GM18519 (cell line): Measurements from ENCODE around the gene ARPC3.
"Not testable (repeated sequence)": the region's sequence is repeated elsewhere in the genome, so short reads cannot be mapped to it uniquely, and the experiment has no call there.

Experiments used
- ATAC-seq: cut with Tn5 transposase; IDR thresholded peaks from one replicate; pipeline ENCODE4 v1.9.1; 2021; ENCODE audit warnings: mild to moderate bottlenecking, moderate library complexity; ENCODE audit not compliant: unreplicated experiment, low FRiP score

ARPC3 gene

DNA sequence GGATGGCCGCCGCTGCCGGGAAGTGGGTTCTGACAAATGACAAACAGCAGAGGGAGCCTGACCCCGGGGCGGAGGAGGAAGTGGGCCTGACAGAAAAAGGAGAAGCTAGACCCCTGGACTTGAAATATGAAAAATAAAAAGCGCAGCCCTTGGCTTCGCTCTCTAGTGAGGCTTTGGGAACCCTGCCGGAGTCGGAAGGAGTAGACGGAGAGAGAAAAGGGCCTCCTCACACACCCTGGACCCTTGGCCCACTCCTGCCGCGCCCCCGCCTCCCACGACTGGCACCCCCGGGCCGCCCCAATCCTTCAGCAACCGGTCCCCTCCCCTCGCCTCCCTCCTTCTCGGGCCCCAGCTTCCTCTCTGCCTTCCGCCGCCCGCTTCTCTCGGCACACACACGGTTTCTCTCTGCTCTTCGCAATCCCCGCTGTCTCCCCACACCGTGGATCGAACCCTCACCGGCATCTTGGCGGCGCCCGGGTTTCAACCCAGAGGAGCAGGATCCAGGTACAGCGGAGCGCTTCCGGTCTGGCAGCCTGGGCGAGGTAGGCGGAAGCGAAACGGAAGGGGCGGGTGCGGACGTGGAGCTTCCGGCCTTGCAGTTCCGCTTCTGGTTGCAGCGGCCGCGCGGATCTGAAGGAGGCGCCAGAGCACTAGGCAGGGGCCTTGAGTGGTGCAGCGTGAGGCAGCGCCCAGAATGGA is at the start of gene ARPC3:
ARPC3 (minus strand) TSS at position 539 of the 699 bp plus-strand sequence; CDS start at position 462, 77 bp downstream.
- peak; percentile 90 for ATAC-seq

DNA sequence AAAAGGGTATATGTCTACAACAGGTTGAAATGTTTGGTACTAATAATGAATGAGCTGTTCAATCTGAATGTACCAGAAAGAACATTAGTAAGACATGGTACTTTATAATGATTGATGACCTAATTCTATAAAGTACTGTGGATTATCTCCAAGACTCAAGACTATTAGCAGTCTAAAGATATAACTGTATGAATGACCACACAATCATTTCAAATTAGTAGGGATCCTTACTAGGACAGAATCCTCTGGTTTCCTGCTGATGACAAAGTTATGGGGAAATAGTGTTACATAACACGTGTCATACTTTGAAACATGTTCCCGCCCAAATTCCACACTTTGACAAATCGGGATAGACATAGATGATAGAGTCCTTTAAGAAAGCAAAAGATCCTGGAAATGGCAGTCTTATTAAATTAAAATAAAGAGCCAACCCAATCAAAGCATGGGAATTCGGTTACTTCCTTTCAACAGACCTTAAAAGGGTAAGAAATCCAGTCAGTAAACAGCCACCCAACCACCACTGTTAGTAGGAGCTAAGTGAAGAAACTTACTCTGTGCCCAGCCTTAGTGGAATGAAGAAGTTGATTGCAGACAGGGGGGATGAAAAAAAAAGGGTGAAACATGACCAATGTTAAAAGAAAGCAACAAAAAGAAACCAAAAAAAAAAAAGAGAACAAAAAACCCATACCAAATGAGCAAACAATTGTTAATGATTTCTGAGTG is 49.0 kb upstream of the ARPC3 start:
- no peak for ATAC-seq

DNA sequence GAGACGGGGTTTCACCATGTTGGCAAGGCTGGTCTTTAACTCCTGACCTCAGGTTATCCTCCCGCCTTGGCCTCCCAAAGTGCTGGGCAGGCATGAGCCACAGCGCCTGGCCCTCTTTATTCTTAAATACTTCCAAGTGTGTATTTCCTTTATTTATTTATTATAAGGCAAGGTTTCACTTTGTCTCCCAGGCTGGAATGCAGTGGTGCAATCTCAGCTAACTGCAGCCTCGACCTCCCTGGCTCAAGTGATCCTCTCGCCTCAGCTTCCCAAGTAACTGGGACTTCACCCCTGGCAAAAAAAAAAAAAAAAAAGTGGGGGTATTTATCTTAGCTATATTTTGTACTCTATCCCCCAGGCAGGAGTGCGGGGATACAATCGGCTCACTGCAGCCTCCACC is 25.3 kb upstream of the ARPC3 start:
- ATAC-seq = no peak

DNA sequence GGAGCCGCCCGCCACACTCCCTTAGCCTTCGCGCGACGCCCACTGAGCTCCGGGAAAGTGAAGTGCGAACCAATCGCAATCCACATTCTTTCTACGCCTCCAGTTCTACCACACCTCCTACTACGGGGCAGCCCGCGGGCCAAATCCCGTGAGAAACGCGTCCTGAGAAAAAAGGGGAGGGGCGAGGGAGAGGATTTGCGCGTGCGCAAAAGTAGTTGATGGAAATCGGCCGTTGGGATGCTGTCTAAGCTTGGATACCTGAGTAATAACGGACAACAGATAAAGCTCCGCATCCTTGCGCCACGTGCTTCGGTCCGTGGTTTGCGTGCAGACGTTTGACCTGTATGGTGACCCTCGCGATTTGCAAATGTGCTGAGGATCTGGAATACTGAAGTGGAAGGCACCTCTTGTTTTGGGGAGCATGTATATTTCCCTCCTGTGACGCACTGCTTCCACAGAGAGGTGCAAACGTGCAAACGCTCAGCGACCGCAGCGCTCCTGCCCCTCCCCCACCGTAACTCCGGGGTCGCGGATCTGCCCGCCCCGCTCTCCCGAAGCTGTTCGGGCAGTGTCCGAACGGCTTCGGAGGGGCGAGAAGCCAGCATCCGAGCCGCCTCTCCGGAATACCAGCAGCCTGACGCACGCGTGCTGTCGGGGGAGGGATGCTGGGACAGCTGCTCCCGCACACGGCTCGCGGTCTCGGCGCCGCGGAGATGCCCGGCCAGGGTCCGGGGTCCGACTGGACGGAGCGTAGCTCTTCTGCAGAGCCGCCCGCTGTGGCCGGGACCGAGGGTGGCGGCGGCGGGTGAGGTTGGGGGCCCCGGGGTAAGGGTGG is 18.3 kb upstream of the ARPC3 start, which contains the start of the genes FAM216A and GPN3:
FAM216A (plus strand) TSS at position 632 of the 835 bp plus-strand sequence; CDS start at position 663, 31 bp downstream.
GPN3 (minus strand) TSS at position 44 of the 835 bp plus-strand sequence. CDS start 54 bp downstream, outside the sequence.
- peak; percentile 52 for ATAC-seq

DNA sequence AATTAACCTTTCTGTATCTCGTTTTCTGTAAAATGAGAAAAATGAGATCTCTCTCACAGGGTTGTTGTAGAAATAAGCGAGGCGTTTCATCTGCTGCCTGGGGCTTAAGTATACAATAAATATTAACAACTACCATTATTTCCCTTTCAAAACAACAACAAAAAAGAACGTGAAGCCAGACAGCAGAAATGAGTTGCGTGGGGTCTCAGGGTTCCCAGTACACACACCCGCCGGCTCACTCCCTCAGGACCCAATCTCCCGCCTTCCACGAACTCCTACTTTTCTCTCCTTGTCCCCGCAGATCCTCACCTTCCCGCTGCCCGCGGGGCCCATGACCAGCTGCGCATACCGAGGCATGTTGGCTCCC is 17.7 kb upstream of the ARPC3 start:
- ATAC-seq = no peak

DNA sequence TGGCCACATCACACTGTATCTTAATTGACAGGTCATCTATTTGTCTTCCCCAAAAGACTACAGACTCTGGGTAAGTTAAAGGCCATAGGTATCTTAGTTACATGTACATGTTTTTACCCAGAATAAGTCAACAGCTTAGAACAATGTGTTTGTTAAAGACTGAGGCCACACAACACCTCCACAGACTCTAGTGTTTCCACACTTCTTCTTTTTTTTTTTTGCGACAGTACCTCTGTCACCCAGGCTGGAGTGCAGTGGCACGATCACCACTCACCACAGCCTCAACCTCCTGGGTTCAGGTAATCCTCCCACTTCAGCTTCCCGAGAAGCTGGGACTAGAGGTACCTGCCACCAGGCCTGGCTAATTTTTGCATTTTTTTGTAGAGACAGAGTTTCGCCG is 16.7 kb upstream of the ARPC3 start:
- ATAC-seq = no peak

DNA sequence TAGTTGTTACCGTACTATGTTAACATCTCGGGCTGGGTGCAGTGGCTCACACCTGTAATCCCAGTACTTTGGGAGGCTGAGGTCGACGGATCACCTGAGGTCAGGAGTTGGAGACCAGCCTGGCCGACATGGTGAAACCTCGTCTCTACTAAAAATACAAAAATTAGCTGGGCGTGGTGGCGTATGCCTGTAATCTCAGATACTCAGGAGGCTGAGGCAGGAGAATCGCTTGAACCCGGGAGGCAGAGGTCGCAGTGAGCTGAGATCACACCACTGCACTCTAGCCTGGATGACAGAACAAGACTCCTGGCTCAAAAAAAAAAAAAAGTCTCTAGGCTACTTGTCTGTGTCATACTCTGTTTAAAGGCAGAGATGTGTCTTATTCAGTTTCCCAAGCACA is 15.6 kb upstream of the ARPC3 start:
- not testable (repeated sequence) for ATAC-seq

DNA sequence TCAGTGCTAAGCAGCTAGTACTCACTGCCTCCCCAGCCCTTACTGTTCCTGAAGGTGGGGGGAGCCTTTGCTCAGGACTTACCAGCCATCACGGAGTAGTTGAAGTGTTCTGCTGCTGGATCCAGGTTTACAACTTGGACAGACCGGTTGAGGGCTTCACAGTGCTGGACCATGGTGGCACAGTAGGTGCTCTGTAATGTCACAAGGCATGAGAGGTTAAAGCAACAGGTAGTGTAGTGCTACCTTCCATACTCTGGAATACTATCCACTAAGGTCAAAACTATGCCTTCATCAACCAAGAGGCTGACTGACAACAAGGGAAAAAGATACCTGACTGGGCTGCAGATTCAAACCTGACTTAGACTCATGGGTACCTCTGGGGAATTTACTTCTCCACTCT is 14.9 kb upstream of the ARPC3 start:
- no peak for ATAC-seq

DNA sequence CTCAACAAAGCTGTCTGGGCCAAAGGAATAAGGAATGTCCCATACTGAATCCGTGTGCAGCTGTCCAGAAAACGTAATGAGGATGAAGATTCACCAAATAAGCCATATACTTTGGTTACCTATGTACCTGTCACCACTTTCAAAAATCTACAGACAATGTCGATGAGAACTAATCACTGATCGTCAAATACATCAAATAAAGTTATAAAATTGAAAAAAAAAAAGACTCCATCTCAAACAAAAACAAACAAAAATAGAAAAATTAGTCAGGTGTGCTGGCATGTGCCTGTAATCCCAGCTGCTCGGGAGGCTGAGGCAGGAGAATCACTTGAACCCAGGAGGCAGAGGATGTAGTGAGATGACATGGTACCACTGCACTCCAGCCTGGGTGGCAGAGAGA is 11.1 kb upstream of the ARPC3 start:
- ATAC-seq = not testable (repeated sequence)

DNA sequence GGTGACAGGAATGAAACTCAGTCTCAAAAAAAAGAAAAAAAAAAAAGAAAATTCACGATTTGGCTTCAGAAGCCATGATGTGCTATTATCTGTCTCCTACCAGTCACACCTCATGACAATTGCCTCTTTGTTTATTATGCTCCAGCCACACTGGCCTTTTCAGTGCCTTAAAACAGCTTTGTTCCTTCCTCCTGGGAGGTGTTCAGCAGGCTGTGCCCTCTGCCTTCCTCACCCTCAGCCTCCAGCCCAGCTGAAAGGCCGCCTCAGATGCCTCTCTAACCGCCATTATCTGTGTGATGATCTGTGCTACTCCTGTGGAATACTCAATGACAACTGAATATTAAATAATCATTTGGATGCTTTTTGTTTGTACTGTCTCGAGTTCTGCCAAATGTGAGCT is 8.6 kb upstream of the ARPC3 start:
- no peak for ATAC-seq

DNA sequence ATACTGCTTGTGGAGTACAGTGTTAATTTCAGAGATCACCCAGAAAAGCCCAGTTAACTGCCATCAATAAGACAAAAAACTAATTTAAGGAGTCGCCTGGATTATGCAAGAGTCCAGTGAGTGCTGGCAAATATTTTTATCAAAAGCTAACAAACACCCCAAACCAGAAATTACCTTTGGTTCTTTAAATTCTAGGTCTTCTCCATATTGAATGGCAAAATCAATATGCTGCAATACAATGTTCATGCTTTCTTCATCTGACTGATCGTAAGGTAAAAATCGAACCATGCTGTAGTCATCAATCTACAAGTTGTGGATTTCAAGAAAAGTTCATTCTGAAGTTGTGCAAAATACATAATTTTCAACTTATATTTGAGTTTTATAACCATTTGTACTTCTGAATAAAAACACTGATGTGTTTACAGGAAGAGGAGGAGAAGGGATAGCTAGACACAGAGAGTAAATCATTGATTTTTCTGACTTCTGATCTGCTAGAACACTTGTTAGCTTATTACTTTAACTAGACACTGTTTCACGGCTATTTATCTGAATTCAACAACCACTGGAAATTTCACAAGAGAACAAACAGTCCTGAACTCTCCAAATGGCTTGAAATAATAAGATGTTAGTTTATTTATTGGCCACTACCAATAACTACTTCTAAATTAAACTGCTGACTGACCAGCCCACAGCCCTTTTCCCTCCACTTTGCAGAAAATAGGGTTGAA is 3.6 kb upstream of the ARPC3 start:
- ATAC-seq = no peak

DNA sequence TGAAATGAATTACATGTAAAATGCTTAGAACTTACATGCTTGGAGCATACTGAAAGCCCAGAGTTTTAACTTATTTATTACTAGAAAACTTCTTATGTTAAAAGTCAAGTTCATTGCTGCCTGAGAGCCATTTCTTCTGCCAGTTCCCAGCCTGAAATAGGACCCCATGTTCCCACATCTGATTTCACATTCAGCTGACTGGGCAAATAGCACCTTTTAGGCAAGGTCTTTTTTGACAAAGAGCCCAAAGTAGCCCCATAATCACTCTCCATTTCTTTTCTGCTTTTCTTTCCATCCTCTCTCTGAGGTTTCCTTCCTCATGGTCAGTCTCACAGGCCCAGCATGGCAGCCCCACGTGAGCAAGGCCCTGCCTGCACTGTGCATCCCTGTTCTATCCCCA is 1.1 kb upstream of the ARPC3 start:
- ATAC-seq = no peak

DNA sequence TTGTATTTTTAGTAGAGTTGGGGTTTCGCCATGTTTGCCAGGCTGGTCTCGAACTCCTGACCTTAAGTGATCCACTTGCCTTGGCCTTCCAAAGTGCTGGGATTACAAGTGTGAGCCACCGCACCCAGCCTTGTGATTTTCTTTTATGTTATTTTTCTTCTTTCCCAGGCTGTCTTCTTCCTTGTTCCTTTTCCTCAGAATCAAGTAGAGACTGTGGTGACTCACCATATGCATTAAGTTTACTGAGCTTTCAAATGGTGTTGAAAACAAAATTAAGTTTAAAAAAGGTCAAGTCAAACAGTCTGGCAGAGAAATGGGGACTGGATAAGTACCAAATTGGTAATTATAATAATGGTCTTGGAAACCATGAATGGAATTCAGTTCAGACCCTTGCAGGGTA is 5.7 kb downstream of the ARPC3 start:
- ATAC-seq = no peak

DNA sequence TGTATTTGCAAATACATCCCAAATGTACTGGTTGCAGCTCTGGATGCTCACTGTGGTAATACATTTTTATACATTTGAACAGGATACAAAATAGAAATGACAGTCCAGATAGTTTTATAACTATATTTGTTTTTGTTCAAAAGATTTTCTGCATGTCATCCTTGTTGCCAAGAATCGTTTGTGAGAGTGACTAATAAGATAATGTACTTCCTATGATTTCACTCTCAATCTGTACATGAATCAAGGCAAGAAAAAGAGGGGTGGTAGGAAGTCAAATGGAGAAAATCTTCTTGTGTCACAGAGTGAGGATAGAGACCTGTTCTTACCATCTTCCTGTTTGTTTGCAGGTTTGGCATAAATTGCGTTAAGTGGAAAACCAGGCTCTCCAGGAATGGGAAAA is 13.9 kb downstream of the ARPC3 start:
- ATAC-seq = no peak

DNA sequence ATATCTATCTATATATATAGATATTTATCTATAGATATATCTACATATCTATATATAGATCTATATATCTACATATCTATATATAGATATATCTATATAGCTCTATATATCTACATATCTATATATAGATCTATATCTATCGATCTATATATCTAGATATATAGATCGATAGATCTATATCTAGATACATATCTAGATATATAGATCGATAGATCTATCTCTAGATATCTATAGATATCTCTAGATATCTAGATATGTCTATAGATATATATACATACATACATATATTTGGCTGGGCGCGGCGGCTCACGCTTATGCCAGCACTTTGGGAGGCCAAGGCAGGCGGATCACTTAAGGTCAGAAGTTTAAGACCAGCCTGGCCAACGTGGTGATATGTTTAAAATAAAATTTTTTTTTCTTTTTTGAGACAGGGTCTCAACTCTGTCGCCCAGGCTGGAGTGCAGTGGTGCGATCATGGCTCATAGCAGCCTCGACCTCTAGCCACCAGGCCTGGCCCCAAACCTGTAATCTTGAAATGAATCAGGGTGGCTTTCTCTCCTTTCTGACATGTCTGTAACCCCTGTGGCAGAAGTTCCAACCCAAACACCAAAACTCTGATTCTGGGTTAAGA is 18.1 kb downstream of the ARPC3 start:
- no peak for ATAC-seq

DNA sequence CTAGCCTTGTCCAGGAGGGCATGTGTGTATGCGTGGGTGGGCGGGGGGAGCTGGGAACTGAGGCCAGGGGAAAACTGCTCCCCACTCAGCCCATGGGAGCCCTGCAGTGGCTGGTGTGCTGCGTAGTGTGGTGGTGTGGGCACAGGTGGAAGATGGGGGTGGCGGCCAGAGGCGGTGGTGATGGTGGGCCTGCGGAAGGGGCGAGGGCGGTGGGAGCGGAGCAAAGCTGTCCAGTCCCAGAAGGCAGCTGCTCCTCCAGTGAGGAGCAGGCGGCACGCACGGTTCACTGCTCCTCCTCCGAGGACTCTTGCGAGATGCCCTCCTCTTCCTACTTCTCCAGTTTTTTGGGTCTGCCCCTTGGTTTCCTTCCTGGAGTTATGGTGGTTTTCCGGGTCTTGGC is 20.5 kb downstream of the ARPC3 start:
- ATAC-seq = not testable (repeated sequence)

DNA sequence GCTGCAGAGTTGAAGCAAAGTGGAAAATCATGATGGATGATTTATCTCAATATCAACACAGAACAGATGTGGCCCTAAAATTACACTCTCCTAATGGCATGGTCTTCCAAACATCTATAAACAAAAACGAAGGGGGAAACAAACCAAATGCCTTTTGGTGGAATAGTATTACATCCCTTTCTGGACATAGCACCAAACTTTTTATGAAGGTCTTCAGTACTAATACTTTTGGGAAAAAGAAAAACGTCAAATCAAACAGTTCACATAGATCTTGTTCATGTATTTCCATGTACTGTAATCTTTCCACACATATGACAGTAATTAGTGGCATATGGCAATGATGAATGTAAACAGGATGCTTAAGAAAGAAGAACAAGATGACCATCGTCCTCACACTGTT is 23.7 kb downstream of the ARPC3 start:
- no peak for ATAC-seq

DNA sequence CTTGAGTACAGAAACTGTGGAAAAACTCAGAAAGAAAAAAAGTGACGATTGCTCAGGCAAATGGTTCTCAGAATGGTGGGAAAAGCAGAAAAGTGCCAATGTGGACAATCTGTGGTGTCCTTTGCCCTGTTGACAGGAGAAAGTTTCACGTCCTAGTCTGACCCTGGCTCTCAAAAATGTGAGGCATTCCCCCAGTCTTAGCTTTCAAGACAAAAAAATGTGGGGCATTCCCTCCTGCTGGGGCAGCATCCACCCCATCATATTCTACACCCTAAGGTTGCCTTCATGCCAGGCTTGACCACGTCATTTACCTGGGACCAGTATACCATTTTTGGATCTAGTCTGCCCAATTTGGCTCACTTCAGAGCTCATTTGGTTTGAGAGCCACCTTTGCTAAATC is 25.9 kb downstream of the ARPC3 start:
- ATAC-seq = no peak

DNA sequence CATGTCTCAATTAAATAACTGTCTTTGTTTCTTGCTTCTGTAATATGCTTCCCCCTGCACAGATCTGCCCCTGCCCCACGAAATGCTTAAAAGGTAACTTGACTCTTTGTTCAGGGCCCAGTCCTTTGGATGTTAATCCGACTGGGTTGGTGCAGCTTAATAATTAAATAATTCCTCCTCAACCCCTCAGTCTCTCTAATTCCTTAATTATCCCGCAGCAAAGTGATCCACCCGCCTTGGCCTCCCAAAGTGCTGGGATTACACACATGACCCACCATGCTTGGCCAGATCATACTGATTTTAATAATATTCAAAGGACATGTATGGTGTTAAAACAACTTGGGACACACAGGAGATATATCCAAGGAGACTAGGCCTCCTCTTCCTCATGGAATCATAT is 28.4 kb downstream of the ARPC3 start:
- ATAC-seq = no peak

DNA sequence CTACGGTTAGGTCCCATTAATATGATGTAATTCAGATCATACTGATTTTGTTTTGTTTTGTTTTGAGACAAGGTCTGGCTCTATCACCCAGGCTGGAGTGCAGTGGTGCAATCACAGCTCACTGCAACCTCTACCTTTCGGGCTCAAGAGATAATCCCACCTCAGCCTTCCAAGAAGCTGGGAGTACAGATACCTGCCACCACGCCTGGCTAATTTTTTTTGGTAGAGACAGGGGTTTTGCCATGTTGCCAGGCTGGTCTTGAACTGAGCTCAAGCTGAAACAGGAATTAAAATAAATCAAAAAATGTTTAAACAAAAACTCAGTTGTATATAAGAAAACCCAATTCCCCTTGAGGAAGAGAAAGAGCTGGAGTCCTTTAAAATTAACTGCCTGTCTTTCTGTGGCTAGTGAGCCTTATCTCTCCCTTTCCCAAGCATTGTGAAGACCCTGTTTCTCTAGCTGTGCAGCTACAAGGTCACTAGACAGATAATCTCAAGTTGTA is 28.9 kb downstream of the ARPC3 start:
- ATAC-seq = no peak
